H1 (cell line): Measurements from ENCODE around the gene TTC22. TPM values are rescaled to one million over a fixed set of nuclear protein-coding genes. Genes with fewer than 3 reads are reported as not detected.

ENCODE experiments used
- CTCF ChIA-PET: fragments of 300-600 bp; sonication (Branson Sonifier 250); formaldehyde crosslinking; loops from one replicate; lab custom pipeline; 2021; ENCODE audit not compliant: partially characterized antibody; lab: Charles Lee
- POLR2A ChIA-PET: fragments of 300-600 bp; sonication (Branson Sonifier 250); formaldehyde crosslinking; loops from one replicate; lab custom pipeline; 2021; ENCODE audit warnings: inconsistent platforms; ENCODE audit not compliant: partially characterized antibody; lab: Charles Lee
- DNase-seq, 2 experiments: peaks; one replicate each; pipeline versions ENCODE4 v3.0.0 to v3.0.0-alpha.2; 2010 to 2022; ENCODE audit warnings: low spot score in 2 of 2, low read depth in 1 of 2, mixed read lengths in 1 of 2
- FAIRE-seq: peaks from 2 replicates; lab custom pipeline; 2011; peaks lifted over from hg19 to GRCh38; lab: Jason Lieb, UNC
- H2AFZ ChIP-seq: 2 replicates; pipeline ENCODE4 v1.8.1; 2012; ENCODE audit warnings: low read length, inconsistent platforms
- H2AK5ac ChIP-seq: 2 replicates; pipeline ENCODE4 v1.6.1; 2013; ENCODE audit warnings: low read depth, low read length
- H2BK120ac ChIP-seq: replicated peaks from 2 replicates; pipeline ENCODE3; 2013; ENCODE audit warnings: low read depth, low read length, inconsistent platforms
- H2BK12ac ChIP-seq: 2 replicates; pipeline ENCODE4 v1.6.1; 2013; ENCODE audit warnings: low read depth, low read length
- H2BK15ac ChIP-seq: 2 replicates; pipeline ENCODE4 v1.6.1; 2013; ENCODE audit warnings: low read length
- H2BK20ac ChIP-seq: 2 replicates; pipeline ENCODE4 v1.6.1; 2013; ENCODE audit warnings: low read length
- H2BK5ac ChIP-seq: 2 replicates; pipeline ENCODE4 v1.6.1; 2013; ENCODE audit warnings: low read depth, low read length
- H3K14ac ChIP-seq: 2 replicates; pipeline ENCODE4 v1.6.1; 2013; ENCODE audit warnings: inconsistent platforms; ENCODE audit not compliant: insufficient read length
- H3K18ac ChIP-seq: 2 replicates; pipeline ENCODE4 v1.6.1; 2013; ENCODE audit warnings: low read length; ENCODE audit errors: extremely low read depth
- H3K23ac ChIP-seq: 2 replicates; pipeline ENCODE4 v1.6.1; 2013; ENCODE audit warnings: inconsistent platforms; ENCODE audit not compliant: insufficient read length
- H3K23me2 ChIP-seq: 2 replicates; pipeline ENCODE4 v1.6.1; 2013; ENCODE audit warnings: low read depth, low read length
- H3K27ac ChIP-seq: 2 replicates; pipeline ENCODE4 v1.6.1; 2011; ENCODE audit warnings: low read depth, low read length, inconsistent platforms
- H3K27me3 ChIP-seq, 4 experiments: replicated peaks in 1 of 4; 1 replicate in 1 of 4; 2 replicates in 3 of 4; pipeline versions ENCODE4 v1.6.1 to v1.8.1; 2011 to 2013; ENCODE audit warnings: low read length in 3 of 4, mild to moderate bottlenecking in 3 of 4, inconsistent platforms in 2 of 4, mixed read lengths in 2 of 4, moderate library complexity in 1 of 4; ENCODE audit not compliant: control insufficient read depth in 3 of 4, insufficient read depth in 3 of 4; ENCODE audit errors: extremely low read depth in 1 of 4
- H3K36me3 ChIP-seq, 4 experiments: 2 replicates each; pipeline versions ENCODE4 v1.6.1 to v1.8.1; 2011 to 2013; ENCODE audit warnings: mild to moderate bottlenecking in 4 of 4, low read length in 3 of 4, moderate library complexity in 2 of 4, control low read depth in 1 of 4, inconsistent platforms in 1 of 4; ENCODE audit not compliant: insufficient read depth in 4 of 4, control insufficient read depth in 2 of 4
- H3K4ac ChIP-seq: replicated peaks from 2 replicates; pipeline ENCODE3; 2013; ENCODE audit warnings: low read length, low read depth, mixed read lengths, inconsistent platforms; ENCODE audit not compliant: insufficient read length
- H3K4me1 ChIP-seq, 4 experiments: replicated peaks in 1 of 4; 1 replicate in 1 of 4; 2 replicates in 3 of 4; pipeline versions ENCODE4 v1.6.1 to v1.8.1; 2011 to 2013; ENCODE audit warnings: low read length in 3 of 4, inconsistent platforms in 2 of 4, mixed read lengths in 1 of 4; ENCODE audit not compliant: insufficient read depth in 4 of 4, control insufficient read depth in 3 of 4
- H3K4me2 ChIP-seq, 2 experiments: 2 replicates each; pipeline versions ENCODE4 v1.6.1 to v1.8.1; 2011 to 2013; ENCODE audit warnings: low read depth in 2 of 2, low read length in 2 of 2, control low read depth in 1 of 2, inconsistent platforms in 1 of 2, mild to moderate bottlenecking in 1 of 2; ENCODE audit not compliant: insufficient read depth in 1 of 2
- H3K4me3 ChIP-seq, 4 experiments: fragments of 200-600, 300-600 bp in 1 of 4; sonication (generic), shearing (Covaris generic), sonication (Bioruptor Twin) in 1 of 4; 2 replicates each; pipeline versions ENCODE4 v1.5.1 to v1.8.1; 2011 to 2016; ENCODE audit warnings: low read length in 4 of 4, low read depth in 3 of 4, control low read depth in 2 of 4, inconsistent platforms in 2 of 4, mild to moderate bottlenecking in 2 of 4, mixed read lengths in 1 of 4, moderate library complexity in 1 of 4; ENCODE audit not compliant: insufficient read depth in 2 of 4; ENCODE audit errors: extremely low read depth in 1 of 4
- H3K56ac ChIP-seq: replicated peaks from 2 replicates; pipeline ENCODE3; 2013; ENCODE audit warnings: low read depth, mild to moderate bottlenecking, mixed read lengths, low read length, inconsistent platforms; ENCODE audit not compliant: insufficient read length
- H3K79me1 ChIP-seq: 2 replicates; pipeline ENCODE4 v1.6.1; 2013; ENCODE audit warnings: low read depth, low read length, control low read depth
- H3K79me2 ChIP-seq, 2 experiments: 2 replicates each; pipeline versions ENCODE4 v1.6.1 to v1.8.1; 2012 to 2013; ENCODE audit warnings: low read length in 2 of 2, mild to moderate bottlenecking in 2 of 2, inconsistent platforms in 1 of 2; ENCODE audit not compliant: insufficient read depth in 2 of 2, control insufficient read depth in 1 of 2
- H3K9ac ChIP-seq, 4 experiments: replicated peaks in 1 of 4; 1 replicate in 1 of 4; 2 replicates in 3 of 4; pipeline versions ENCODE4 v1.6.1 to v1.8.1; 2011 to 2013; ENCODE audit warnings: low read depth in 3 of 4, low read length in 3 of 4, control low read depth in 2 of 4, mild to moderate bottlenecking in 2 of 4, moderate library complexity in 2 of 4, inconsistent platforms in 1 of 4; ENCODE audit errors: extremely low read depth in 1 of 4
- H3K9me3 ChIP-seq, 2 experiments: 2 replicates each; pipeline versions ENCODE4 v1.6.1 to v1.8.1; 2012 to 2013; ENCODE audit warnings: mild to moderate bottlenecking in 2 of 2, moderate library complexity in 2 of 2, control low read depth in 1 of 2, inconsistent platforms in 1 of 2, low read depth in 1 of 2, low read length in 1 of 2, mixed read lengths in 1 of 2; ENCODE audit not compliant: insufficient read depth in 2 of 2
- H4K20me1 ChIP-seq, 2 experiments: replicated peaks in 1 of 2; 2 replicates each; pipeline versions ENCODE3 to v1.8.1; 2011 to 2013; ENCODE audit warnings: inconsistent platforms in 2 of 2, low read length in 2 of 2, mild to moderate bottlenecking in 1 of 2; ENCODE audit not compliant: insufficient read depth in 2 of 2, control insufficient read depth in 1 of 2
- H4K5ac ChIP-seq: 2 replicates; pipeline ENCODE4 v1.6.1; 2013; ENCODE audit warnings: low read length, low read depth, mixed read lengths, inconsistent platforms; ENCODE audit not compliant: insufficient read length
- H4K8ac ChIP-seq: 2 replicates; pipeline ENCODE4 v1.8.0; 2013; ENCODE audit warnings: mild to moderate bottlenecking, moderate library complexity, low read length, inconsistent platforms; ENCODE audit not compliant: insufficient read depth; ENCODE audit errors: extremely low read depth
- H4K91ac ChIP-seq: replicated peaks from 2 replicates; pipeline ENCODE3; 2013; ENCODE audit warnings: low read length, mixed read lengths, inconsistent platforms; ENCODE audit not compliant: insufficient read length
- CBX8 ChIP-seq: fragments of 300-800, 300-1000 bp; sonication (generic); IDR thresholded peaks from 2 replicates; pipeline ENCODE4 v1.7.1; 2016; ENCODE audit warnings: low read depth, low read length, borderline replicate concordance
- EGR1 ChIP-seq: IDR thresholded peaks from 2 replicates; pipeline ENCODE4 v1.6.1; 2011; ENCODE audit warnings: low read depth, low read length, borderline replicate concordance
- JUND ChIP-seq: IDR thresholded peaks from 2 replicates; pipeline ENCODE4 v1.6.1; 2011; ENCODE audit warnings: mild to moderate bottlenecking, improper control_type of control experiment, low read length
- KDM1A ChIP-seq: fragments of 200-600, 300-600 bp; sonication (generic); IDR thresholded peaks from 2 replicates; pipeline ENCODE4 v1.7.1; 2016; ENCODE audit warnings: mild to moderate bottlenecking, low read length, borderline replicate concordance
- SAP30 ChIP-seq: fragments of 300-600 bp; sonication (generic); IDR thresholded peaks from 2 replicates; pipeline ENCODE4 v1.7.1; 2012; ENCODE audit warnings: low read length, moderate library complexity, mild to moderate bottlenecking, inconsistent platforms; ENCODE audit not compliant: insufficient read depth, insufficient replicate concordance
- SIRT6 ChIP-seq: IDR thresholded peaks from one replicate; pipeline ENCODE4 v1.7.1; 2012; ENCODE audit warnings: low read length, inconsistent platforms
- SUZ12 ChIP-seq: fragments of 200-600 bp; sonication (generic); IDR thresholded peaks from 2 replicates; pipeline ENCODE4 v1.6.1; 2012; ENCODE audit warnings: mild to moderate bottlenecking, inconsistent platforms, low read length, moderate library complexity, mixed read lengths
- USF2 ChIP-seq: IDR thresholded peaks from 2 replicates; pipeline ENCODE4 v1.6.1; 2011; ENCODE audit warnings: low read length, improper control_type of control experiment
- WGBS, 2 experiments: shearing (Covaris generic) in 1 of 2; methylation state at CpG; one replicate each; pipeline versions ENCODE4 v1.1.6 to v1.1.7; 2013 to 2015; ENCODE audit warnings: low lambda C conversion rate in 2 of 2, mixed read lengths in 2 of 2, inconsistent platforms in 1 of 2, low coverage in 1 of 2, missing lambda C conversion rate in 1 of 2; ENCODE audit not compliant: insufficient replicate concordance in 2 of 2, insufficient coverage in 1 of 2, insufficient read length in 1 of 2; ENCODE audit errors: extremely low coverage in 1 of 2, missing lambda C conversion rate in 1 of 2; 5-methylcytosine and 5-hydroxymethylcytosine counted together
- polyA plus RNA-seq, 7 experiments: library from polyadenylated mRNA; depleted of rRNA in 3 of 7; stranded (reverse) in 5 of 7; unstranded in 2 of 7; fragments of >200 nt in 5 of 7; fragments of 200-250 nt in 2 of 7; gene quantifications; 1 replicate in 5 of 7; 2 replicates in 1 of 7; 4 replicates in 1 of 7; pipeline versions ENCODE4 v1.2.1 to v1.2.3, GENCODE V29; 2011 to 2013; ENCODE audit warnings: missing spikeins in 2 of 7, mixed read lengths in 2 of 7
- total RNA-seq: library from RNA; stranded (reverse); fragmentation: NEBNext Ultra II Directional; extraction: Animal tissue kit (Norgen Biotek cat#: 25700); gene quantifications from 2 replicates; pipeline ENCODE4 v1.2.1, GENCODE V29; 2021

TTC22 gene
- total and polyA plus RNA-seq, 2 of the 8 experiments (the other 6 are each of a cell fraction or from before 2014, with no cell fraction given), result 1.00 to 1.6 TPM

DNA sequence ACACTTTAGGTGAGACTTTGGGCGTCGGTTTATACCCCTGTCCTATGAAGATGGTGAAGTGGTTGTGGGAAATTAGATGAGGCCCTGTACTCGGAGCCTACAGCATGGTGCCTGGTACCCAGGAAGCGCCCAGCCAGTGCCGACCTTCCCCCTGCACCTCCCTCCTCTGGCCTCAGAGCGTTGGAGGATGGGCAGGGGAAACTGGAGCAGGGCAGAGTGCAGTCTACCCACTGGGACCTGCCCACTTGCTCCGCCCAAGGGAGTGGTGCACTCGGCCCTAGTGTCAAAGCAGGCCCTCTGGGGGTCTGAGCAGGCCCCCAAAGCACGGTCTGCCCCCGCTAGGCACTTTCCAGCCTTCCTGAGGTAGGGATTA, 13.0 kb upstream of the TTC22 start:
- no peaks in the 10 kb centered on the region for H3K79me2 ChIP-seq
- peak overlapping the region in 1 of 4 experiments; percentile 25; a peak in 2 of 8 replicates for H3K4me3 ChIP-seq
- H3K14ac ChIP-seq, result no peak overlapping the region
- H2BK12ac ChIP-seq, result peak overlapping the region; percentile 72; the same call in 1 of the 2 replicates
- TF ChIP-seq USF2, result no peak
- TF ChIP-seq JUND, result no peak
- TF ChIP-seq KDM1A, result no peak
- TF ChIP-seq SUZ12, result no peak
- no peak for TF ChIP-seq CBX8
- no peak for TF ChIP-seq SIRT6
- TF ChIP-seq SAP30, result no peak
- TF ChIP-seq EGR1, result no peak
- H3K9ac ChIP-seq, result no peak overlapping the region
- POLR2A ChIA-PET, result interaction anchor here (0.9 to 1.4 kb wide), 3 partner anchors 13 to 50 kb away, joined by 3 to 4 read pairs (median 3); partner anchors contain the start of genes PARS2 and TTC22
- peak overlapping the region; percentile 52 to 57 for H3K4me2 ChIP-seq
- H3K56ac ChIP-seq, result no peak overlapping the region
- H4K8ac ChIP-seq, result no peak overlapping the region
- H3K4me1 ChIP-seq, result peaks cover 4 to 30% (median 18%) of the 10 kb centered on the region in 4 experiments
- H4K5ac ChIP-seq, result peak overlapping the region; percentile 45
- no peaks in the 10 kb centered on the region for H3K36me3 ChIP-seq
- no peak overlapping the region for H3K27ac ChIP-seq
- H2BK5ac ChIP-seq, result no peak overlapping the region; the same call in 1 of the 2 replicates
- peak overlapping the region; percentile 79; the same call in 1 of the 2 replicates for H3K18ac ChIP-seq
- H2AFZ ChIP-seq, result no peak overlapping the region; the same call in 1 of the 2 replicates
- peak overlapping the region; percentile 25 for H3K4ac ChIP-seq
- DNase-seq (peak in 1 of 2 experiments; percentile 53), FAIRE-seq (no peak)
- no peaks in the 10 kb centered on the region for H4K20me1 ChIP-seq
- H2AK5ac ChIP-seq, result no peak overlapping the region; the same call in 1 of the 2 replicates
- H3K27me3 ChIP-seq, result no peaks in the 10 kb centered on the region; a peak in 2 of 7 replicates
- CTCF ChIA-PET, result interaction anchor here (0.6 to 3.5 kb wide), 10 partner anchors 12 to 179 kb away, joined by 3 to 22 read pairs (median 3); partner anchors contain the start of gene TTC22
- H3K23ac ChIP-seq, result no peak overlapping the region
- H2BK20ac ChIP-seq, result peak overlapping the region; percentile 82; the same call in 1 of the 2 replicates
- H3K79me1 ChIP-seq, result no peaks in the 10 kb centered on the region
- H3K23me2 ChIP-seq, result no peaks in the 10 kb centered on the region; the same call in 1 of the 2 replicates
- H3K9me3 ChIP-seq, result no peaks in the 10 kb centered on the region
- H2BK15ac ChIP-seq, result peak overlapping the region; percentile 92; the same call in 1 of the 2 replicates
- peak overlapping the region; percentile 22 for H4K91ac ChIP-seq
- H2BK120ac ChIP-seq, result peak overlapping the region; percentile 30
- WGBS, 2 experiments, result 71% methylated on average over 10 of the region's 10 CpGs; no CpG with 5 or more reads in 1 of the 2 experiments
